SW 1271 (cell line): ENCODE measurements around the gene LRRC71.
A peak's percentile ranks its signal among the peaks of the same experiment; 100 is the strongest.

Source experiments
- DNase-seq, 2 experiments: peaks; one replicate each; lab custom pipeline; 2025; lab: John Stamatoyannopoulos, UW

The LRRC71 gene

GRCh38 chr1:156927215-156928042 is 7.0 kb downstream of the LRRC71 start:
- DNase-seq: peak in 1 of 2 experiments; percentile 29

DNA sequence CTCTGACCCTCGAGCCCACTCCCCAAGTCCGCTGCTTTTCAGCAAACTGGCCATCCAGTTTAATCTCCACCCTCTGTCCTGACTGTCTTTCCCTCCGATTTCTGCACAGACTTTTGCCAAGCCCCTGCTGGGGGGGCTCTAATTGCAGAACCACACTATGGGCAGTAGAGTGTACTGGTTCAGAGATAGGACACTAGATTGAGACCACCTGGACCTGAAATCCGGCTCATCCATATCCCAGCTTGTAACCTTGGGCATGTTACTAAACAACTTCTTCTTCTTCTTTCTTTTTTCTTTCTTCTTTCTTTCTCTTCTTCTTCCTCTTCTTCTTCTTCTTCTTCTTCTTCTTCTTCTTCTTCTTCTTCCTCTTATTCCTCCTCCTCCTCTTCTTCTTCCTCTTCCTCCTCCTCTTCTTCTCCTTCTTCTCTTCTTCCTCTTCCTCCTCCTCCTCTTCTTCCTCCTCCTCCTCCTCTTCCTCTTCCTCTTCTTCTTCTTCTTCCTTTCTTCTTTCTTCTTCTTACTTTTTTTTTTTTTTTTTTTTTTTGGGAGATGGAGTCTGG is 7.7 kb downstream of the LRRC71 start:
- no peak for DNase-seq

- no peak for DNase-seq
Measured at GRCh38 chr1:156929596-156930238, 9.3 kb downstream of the LRRC71 start.

GRCh38 chr1:156930483-156930882 is 10.1 kb downstream of the LRRC71 start:
- DNase-seq: no peak

- no peak for DNase-seq
Measured at GRCh38 chr1:156931211-156931952, 10.9 kb downstream of the LRRC71 start.

DNA sequence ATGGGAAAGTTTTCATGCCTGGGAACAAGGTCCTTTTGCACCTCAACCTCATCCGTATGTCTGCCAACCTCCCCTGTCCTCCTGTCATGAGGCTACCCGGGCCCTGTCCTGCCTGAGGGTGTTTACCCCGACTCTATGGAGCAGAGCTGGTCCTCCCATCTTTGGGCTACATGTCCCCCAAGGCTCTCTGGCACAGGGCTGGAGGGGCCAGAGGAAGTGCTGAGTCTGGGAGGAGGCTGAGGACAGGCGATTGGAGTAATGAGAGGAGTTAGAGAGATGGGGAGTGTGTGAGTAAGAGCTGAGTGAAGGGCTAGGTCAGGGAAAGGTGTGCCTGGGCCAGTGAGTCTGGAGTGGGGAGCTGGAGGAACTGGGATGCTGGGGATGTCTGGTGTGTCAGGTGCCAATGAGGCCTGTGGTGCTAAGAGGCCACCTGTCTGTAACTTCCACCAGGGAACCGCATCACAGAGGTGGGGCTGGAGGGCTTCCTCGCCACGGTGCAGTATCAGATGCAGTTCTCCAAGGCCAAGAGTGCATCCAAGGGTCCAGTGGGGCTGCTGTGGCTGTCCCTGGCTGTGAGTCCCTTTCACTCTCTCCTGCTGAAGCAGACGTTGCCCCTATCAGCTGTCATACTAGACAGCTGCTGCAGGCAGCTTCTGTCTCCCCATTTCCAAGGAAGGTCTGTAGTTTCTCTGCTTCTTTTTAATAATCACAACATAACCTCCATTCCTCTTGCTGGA is 11.7 kb downstream of the LRRC71 start:
- no peak for DNase-seq

GRCh38 chr1:156933136-156933535 is 12.7 kb downstream of the LRRC71 start:
- DNase-seq: no peak

DNA sequence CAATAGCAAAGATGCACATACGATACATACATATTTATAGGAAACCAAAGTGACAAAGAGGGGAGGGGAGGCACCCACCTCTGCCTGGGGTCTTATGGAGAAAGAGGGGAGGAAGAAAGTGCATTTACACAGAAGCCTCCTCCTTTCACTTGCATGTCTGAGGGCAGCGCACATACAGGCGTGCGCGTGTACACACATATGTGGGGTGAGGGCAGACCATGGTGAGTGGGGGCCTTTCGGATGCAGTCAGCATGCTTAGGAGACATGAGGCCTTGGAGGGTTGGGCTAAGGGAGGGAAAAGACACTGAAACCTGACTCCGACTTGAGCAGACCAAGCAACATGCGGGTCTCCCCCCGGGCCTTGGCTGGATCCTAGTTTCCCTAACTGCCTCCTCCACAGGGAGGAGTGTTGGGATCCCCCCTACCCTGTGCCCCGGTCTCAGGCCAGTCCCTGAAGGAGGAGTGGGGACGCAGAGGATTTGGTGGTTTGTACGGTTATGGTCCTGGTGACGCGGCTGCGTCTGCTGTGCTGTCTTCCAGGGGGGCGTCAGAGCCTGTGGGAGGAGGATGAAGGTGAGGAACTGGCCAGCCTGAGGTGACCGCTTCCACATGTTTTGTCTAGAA is 15.2 kb downstream of the LRRC71 start:
- DNase-seq: no peak

- no peak for DNase-seq
Measured at GRCh38 chr1:156936191-156936590, 15.8 kb downstream of the LRRC71 start.

DNA sequence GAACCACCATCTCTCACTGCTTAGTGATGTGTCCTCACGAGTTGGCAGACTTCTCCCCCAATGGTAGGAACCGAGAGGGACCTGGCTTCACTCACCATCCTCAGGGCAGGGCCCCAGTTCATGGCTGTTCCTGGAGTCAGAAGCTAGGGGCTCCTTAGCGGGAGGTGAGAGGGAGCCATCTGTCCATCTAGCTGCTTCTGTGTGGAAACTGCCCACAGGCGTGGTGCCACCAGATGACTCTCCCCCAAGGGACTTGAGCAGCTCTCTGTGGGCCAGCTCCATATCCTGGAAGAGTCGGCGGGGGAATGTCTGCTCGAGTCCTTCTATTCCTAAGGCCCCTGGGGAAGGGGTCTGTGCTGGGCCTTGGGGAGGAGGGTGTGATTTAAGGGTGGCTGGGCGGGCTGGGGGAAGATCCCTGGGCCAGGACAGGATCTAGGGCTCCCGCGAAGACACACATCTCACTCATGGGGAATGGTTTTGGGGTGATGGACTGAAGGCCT is 16.3 kb downstream of the LRRC71 start:
- DNase-seq: no peak

DNA sequence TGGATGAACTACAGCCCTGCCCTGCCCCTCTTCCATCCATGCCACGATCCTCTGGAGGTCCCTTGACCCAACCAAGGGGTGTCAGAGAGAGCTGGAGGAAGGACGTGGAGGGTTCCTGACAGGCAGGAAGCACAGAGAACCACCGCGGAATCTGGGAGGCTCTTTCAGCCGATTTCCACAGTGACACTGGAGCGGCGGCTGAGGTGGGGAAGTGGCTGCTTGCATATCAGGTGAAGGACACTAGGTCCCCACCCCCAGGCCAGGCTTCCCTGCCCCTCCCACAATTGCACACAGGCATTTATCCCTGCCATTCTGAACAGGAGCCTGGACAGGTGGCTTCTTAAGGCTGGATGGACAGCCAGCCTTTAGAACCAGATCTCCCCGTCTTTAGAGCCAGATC is 17.5 kb downstream of the LRRC71 start:
- no peak for DNase-seq

GRCh38 chr1:156938813-156939212 is 18.4 kb downstream of the LRRC71 start:
- DNase-seq: no peak

- DNase-seq: no peak
Measured at GRCh38 chr1:156939786-156940334, 19.4 kb downstream of the LRRC71 start.

DNA sequence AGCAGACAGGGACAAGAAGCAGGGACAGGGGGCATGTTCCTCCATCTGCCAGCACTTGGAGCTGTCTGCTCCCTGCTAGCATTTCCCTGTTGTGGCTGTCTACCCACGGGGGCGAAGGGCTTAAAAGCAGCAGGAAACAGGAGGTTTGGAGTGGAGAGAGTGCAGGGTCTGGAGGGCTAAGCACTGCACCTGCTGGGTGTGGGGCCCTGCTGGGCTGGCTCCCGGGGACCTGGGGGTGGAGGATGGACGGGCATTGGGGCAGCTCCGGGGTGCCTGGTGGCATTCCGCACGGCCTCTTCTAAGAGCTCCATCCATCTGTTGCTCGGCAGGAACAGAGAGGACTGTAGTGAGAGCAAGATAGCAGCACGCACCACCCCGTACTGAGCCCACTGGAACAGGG is 21.2 kb downstream of the LRRC71 start:
- no peak for DNase-seq

DNA sequence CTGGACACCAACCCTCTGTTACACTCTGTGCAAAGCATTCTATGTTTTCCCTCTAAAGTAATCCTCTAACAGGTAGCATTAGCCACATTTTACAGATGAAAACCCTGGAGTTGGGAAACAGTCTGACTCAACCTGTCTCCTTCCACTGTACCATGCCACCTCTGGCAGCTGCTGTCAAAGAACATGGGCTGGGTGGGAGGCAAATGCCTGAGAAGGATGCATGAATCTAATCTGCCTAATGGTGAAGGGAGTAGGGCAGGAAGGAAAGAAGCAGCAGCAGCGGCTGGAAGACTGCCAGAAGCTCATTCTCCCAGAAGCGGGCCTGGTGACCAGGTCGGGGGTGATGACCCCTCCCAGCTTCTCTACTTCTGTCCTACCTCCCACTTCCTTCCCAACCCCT is 21.7 kb downstream of the LRRC71 start:
- DNase-seq: no peak

GRCh38 chr1:156942576-156942975 is 22.1 kb downstream of the LRRC71 start:
- DNase-seq: no peak

DNA sequence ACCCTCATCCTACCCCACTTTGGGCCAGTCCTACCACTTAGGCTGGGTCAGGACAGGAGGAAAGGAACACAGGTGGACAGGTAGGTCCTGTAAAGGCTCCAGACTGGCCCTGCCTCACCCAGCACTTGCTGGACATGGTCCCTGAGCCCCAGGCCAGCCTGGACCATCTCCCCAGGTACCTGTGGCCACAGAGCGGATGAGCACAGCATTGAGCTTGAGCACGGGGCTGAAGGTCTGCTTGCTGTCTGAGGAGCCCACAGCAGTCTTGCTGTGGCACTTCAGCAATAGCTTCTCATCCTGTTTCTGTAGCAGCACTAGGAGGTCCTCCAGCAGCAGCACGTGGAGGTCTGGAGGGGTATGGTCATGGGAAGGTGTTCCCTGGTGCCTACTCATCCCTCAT is 23.3 kb downstream of the LRRC71 start:
- no peak for DNase-seq

GRCh38 chr1:156944268-156944667 is 23.8 kb downstream of the LRRC71 start:
- DNase-seq: no peak

GRCh38 chr1:156944848-156945247 is 24.4 kb downstream of the LRRC71 start:
- DNase-seq: no peak

DNA sequence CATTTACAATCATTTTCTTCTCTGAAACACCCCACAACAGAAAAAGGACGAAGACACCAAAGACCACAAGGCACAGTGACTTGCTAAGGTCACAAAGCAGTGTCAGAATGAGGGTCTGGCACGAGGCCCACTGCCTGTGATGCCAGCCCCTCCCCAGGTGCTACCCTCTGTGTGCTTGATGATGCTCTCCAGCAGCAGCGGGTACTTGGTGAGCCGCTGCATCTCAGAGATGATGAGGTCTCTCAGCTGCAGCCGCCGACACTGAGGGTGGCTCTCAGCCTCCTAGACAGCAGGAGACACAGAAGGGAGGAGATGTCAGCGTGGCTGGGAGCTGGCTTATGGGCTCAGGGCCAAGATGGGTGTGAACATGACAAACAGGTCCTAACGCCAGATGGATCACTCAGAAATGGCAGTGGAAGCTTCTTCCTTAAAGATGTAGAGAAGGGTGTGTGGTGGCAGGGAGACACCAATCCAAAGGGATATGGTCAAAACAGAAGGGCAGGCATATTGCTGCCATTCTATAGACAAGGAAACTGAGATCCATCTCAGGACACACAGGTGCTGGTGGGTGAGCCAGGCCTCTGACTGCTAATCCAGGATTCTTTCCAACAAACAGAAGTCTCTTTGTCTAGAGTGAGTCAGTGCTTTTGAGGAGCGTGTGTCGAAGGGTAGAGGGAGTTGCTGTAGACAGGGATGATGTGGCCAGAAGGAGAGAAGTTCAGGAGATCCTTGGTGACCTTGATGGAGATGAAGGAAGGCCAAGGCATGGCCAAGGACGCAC is 25.6 kb downstream of the LRRC71 start:
- no peak for DNase-seq
